ENCODE data around the gene TNIP2. TPM values are rescaled to one million over a fixed set of nuclear protein-coding genes. Genes with fewer than 3 reads are reported as not detected.
"Not testable (repeated sequence)": the region's sequence is repeated elsewhere in the genome, so short reads cannot be mapped to it uniquely, and the experiment has no call there.

Gene TNIP2
- polyA plus RNA-seq, 3 donors = 17.2 to 18.4 (median 17.8) TPM

GRCh38 chr4:2745981-2746806, 9.9 kb downstream of the TNIP2 start:
- no peak for DNase-seq (ENCODE audit: low read depth in 3 of 3, low spot score in 2 of 3)

DNA sequence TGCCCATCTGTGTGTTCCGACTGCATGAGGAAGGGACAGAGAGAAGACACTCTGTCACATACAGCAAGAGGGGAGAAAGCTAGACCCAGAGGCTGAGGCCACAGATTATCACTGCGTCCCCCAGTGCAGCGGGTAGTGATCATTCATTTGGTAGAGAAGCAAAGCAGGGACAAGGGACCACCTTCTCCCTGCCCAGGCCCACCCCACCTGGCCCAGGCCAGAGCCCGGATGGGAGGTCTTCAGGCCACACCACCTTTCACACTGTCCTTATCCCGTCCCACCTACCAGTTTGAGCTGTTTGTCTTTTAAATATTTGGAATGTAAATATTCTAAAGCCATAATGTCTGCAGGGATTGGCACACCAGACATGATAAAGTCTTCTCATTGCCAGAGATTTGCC, 10.6 kb downstream of the TNIP2 start:
- no peak for DNase-seq (ENCODE audit: low read depth in 3 of 3, low spot score in 2 of 3)

GRCh38 chr4:2744576-2745270, 11.4 kb downstream of the TNIP2 start:
- DNase-seq (ENCODE audit: low read depth in 3 of 3, low spot score in 2 of 3) = no peak

DNA sequence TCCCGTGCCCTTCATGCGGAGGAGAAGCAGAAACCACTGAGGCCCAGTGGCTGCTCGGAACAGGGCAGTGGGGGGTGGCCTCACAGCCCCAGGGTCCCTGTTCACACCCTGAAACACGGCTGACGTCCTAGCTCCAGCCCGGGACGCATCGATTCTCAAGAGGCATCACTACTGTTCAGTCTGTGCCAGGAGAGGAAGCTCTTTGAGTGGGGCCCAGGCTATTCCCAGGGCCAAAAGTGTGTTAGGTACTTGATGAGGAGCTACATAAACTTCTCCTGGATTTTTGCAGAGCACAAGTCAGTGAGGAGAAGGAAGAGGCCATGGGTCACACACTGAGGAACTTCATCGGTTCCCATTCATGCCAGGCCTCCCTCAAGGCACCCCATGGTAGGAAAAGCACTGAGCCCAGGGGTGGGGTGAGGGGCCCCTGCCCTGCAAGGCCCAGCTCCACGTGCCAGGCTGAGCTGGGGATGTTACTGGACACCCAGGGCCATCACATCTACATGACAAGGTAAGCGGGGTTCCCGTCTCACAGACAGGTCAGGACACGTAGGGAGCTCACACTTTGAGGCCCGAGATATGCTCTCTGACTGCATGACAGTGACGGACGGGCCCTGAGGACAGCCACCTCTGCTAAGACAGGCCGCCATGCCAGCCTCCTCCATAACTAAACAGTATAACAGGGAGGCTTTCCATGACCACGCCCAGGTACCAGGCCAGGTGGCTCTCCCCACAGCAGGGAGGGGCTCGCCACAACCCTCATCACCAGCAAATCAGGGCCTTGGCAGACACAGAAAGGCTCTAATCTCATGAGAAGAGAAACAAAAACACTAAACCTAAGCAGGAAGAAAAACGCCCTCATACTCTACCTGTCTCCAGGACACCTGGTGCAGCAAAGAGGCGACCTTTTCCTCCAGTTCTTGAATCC, 12.4 kb downstream of the TNIP2 start:
- no peak for DNase-seq (ENCODE audit: low read depth in 3 of 3, low spot score in 2 of 3)

GRCh38 chr4:2742823-2743517, 13.2 kb downstream of the TNIP2 start:
- no peak for DNase-seq (ENCODE audit: low read depth in 3 of 3, low spot score in 2 of 3)

DNA sequence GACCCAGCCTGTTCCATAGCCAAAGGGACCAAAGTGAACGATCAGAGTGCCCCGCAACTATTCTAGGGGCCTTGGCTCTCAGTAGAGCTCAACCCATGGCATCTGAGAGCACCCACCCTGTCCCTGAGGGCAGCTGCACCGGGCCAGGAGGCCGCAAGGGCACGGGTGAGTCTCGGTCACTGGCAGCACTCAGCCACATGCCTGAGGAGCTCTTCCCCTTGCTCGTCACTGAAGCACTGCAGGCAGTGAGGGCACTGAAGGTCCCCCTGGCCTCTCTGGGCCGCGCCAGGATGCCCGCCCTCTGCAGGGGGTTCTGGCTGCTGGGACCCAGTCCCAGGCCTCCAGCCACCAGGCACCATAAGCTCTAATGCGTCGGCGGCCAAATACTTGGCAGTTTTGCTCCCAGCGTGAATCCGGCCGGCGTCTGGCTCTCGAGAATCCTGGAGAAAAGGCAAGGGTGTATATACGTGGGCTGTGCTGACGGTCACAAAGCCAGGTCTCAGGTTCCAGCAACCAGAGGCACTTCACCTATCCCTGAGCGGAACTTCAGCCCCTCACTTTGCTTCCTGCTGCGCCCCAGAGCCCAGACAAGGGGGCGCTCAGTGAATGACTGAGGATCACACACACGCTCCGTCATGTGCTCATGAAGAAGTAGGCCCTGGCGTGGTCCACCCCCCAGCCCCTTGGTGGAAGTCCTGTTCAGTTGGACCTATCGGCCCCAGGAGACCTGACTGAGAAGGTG, 13.9 kb downstream of the TNIP2 start:
- no peak for DNase-seq (ENCODE audit: low read depth in 3 of 3, low spot score in 2 of 3)

DNA sequence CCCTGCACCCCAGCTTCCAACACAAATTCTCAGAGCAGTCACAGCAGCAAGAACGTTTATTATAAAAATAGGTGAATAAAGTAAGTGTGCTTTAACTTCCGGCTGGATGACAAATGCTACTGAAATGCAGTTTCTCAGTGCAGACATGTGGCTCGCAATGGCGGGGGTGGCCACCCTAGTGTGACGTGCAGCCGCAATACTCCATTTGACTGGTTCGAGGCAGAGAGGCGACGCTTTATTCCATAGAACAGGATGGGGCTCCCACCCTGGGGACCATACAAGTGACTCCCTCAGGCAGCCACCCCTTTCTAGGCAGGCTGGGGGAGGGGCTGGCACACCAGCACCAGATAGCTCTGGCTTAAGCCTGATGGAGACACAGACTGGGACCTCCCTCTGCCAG, 14.5 kb downstream of the TNIP2 start:
- DNase-seq (ENCODE audit: low read depth in 3 of 3, low spot score in 2 of 3) = no peak

- DNase-seq (ENCODE audit: low read depth in 3 of 3, low spot score in 2 of 3) = not testable (repeated sequence)
These were observed 17.8 kb downstream of the TNIP2 start for GRCh38 chr4:2738296-2738695.

- no peak for DNase-seq (ENCODE audit: low read depth in 3 of 3, low spot score in 2 of 3)
These were observed 20.3 kb downstream of the TNIP2 start for GRCh38 chr4:2735869-2736268.

GRCh38 chr4:2734612-2735011, 21.5 kb downstream of the TNIP2 start:
- DNase-seq (ENCODE audit: low read depth in 3 of 3, low spot score in 2 of 3) = no peak

DNA sequence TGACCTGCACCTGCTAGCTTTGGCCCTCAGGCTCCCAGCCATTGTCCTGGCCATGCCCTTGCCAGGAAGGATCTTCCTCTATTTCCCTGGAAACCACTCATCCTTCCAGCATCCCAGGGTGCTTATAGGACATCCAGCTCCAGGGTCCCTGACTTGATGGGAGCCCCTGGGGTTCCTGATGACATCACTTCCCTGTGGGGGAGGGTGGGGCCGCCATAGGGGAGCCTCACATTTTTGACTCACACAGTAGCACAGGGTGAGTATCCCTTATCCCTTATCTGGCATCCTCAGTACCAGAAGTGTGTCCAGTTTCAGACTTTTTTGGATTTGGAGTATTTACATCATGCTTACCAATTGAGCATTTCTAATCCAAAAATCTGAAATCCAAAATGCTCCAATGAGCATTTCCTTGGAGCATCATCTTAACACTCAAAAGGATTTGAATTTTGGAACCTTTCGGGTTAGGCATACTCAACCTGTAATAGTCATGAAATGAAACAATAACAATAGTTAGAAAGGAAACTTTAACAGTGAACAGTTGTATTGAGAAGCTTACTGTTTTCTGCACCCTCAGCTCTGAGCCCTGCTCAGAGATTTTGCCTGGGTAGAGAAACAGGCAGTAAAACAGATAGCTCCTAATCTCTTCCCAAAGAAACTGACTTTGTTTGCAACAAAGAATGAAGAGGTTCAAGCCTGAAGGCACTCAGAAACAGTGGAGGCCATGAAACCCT, 22.1 kb downstream of the TNIP2 start:
- DNase-seq (ENCODE audit: low read depth in 3 of 3, low spot score in 2 of 3) = no peak

GRCh38 chr4:2733001-2733843, 22.9 kb downstream of the TNIP2 start:
- no peak for DNase-seq (ENCODE audit: low read depth in 3 of 3, low spot score in 2 of 3)

- no peak for DNase-seq (ENCODE audit: low read depth in 3 of 3, low spot score in 2 of 3)
These were observed 23.6 kb downstream of the TNIP2 start for GRCh38 chr4:2732526-2732925.

DNA sequence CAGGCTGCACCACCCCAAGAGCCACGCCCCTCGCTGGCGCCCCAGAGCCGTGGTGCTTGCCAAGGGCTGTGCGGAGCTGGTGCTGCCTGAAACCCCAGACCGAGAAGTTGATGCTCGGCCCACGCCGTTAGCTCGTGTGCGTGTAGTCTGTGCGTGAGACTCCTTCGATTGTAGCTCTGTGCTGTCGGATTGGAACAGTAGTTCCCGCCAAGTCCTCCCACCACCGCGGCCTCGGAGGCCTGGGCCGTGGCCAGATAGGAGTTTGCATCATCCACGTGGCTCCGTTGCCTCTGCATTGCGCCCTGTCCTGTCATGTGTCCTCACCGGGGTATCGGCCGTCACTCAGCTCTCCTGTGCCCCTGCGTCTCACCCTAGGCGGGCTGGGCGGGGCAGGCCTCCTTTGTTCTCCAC, 24.2 kb downstream of the TNIP2 start:
- no peak for DNase-seq (ENCODE audit: low read depth in 3 of 3, low spot score in 2 of 3)

DNA sequence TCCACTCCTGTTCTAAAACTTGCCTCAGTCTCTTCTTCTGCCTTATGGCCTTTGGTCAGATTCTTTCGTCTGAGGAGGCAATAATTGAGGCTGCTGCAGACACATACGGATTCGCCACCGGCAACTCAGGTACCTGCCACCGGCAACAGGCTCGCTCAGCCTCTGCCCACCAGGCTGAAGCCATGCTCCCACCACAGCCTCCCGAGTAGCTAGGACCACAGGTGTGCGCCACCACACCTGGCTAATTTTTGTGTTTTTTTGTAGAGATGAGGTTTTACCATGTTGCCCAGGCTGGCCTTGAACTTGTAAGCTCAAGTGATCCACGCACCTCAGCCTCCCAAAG, 26.6 kb downstream of the TNIP2 start:
- no peak for DNase-seq (ENCODE audit: low read depth in 3 of 3, low spot score in 2 of 3)

DNA sequence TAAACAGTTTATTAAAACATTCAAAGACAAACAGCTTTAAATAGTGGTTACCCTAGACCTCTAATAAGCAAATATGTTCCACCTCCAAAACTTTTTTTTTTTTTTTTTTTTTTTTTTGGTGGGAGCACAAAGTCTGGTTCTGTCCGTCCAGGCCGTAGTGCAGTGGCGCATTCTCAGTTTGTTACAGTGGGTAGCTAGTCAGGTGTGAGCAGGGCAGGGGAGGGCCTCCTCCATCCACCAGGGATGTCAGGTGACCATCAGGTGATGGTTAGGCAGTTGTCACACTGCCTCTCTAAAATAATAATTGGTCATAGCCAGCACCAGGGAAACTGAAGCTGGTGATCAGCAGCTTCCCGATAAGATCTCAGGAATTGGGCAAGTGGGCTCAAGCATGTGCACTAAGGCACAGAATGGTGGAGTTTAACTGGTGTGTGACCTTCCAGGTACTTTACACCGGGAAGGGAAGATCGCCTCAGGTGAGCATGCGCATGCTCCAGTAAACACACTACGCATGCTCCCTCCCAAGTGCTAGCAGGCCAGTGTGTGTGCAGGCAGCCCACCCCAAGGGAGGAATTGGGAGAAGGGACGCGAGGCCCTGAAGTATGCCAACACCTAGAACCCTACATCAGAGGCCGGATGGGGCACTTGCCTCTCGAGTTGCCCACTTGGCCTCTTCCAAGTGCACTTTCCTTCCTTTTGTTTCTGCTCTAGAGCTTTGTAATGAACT, 27.2 kb downstream of the TNIP2 start:
- no peak for DNase-seq (ENCODE audit: low read depth in 3 of 3, low spot score in 2 of 3)

DNA sequence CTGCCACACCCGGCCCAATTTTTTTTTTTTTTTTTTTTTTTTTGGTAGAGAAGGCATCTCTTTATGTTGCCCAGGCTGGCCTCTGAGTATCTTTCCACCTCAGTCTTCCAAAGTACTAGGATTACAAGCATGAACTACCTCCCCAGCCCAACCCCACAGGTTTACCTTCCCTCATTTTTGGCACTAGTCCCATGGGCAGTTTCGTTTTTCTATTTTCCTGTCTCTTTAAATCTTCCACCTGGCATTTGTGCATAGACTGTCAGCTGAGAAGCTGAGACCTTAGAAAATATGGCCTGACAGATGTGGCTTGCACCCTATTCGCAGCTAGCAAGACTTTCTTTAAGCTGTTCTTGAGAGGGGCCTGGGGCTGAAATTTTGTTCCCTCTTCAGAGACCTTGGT, 27.9 kb downstream of the TNIP2 start:
- DNase-seq (ENCODE audit: low read depth in 3 of 3, low spot score in 2 of 3) = no peak

- DNase-seq (ENCODE audit: low read depth in 3 of 3, low spot score in 2 of 3) = not testable (repeated sequence)
These were observed 29.3 kb downstream of the TNIP2 start for GRCh38 chr4:2726881-2727280.
